ENCODE measurements around the gene RPL26.

RPL26 gene

GRCh38 chr17:8426094-8426720 lies 43.2 kb upstream of the RPL26 start:
- H3K9me3 ChIP-seq (ENCODE audit: insufficient read depth, low read length): no peaks in the 10 kb centered on the region
- no peak for TF ChIP-seq CTCF (IDR thresholded peaks at IDR 0.05; ENCODE audit: low read depth, low read length)
- no peak for TF ChIP-seq EZH2phosphoT487 (IDR thresholded peaks at IDR 0.05; ENCODE audit: low read depth)
- H3K79me2 ChIP-seq (ENCODE audit: low read length): no peaks in the 10 kb centered on the region
- H3K27ac ChIP-seq (ENCODE audit: low read length): no peak overlapping the region
- H3K9ac ChIP-seq (ENCODE audit: low read length): no peak overlapping the region
- H3K4me2 ChIP-seq (ENCODE audit: low read length): no peak overlapping the region
- H2AFZ ChIP-seq (ENCODE audit: low read depth, low read length): no peak overlapping the region
- no peak overlapping the region for H3K4me3 ChIP-seq (ENCODE audit: low read length)
- H3K4me1 ChIP-seq (ENCODE audit: low read length): no peaks in the 10 kb centered on the region
- no peaks in the 10 kb centered on the region for H4K20me1 ChIP-seq (ENCODE audit: insufficient read depth, low read length)
- no peaks in the 10 kb centered on the region for H3K27me3 ChIP-seq (ENCODE audit: low read depth, low read length)
- H3K36me3 ChIP-seq (replicated peaks; ENCODE audit: low read depth, low read length): no peaks in the 10 kb centered on the region

- Histone ChIP-seq H3K27me3 (ENCODE audit: low read depth, low read length) (no peaks in the 10 kb centered on the region), H3K27ac (ENCODE audit: low read length) (no peak overlapping the region), H3K79me2 (ENCODE audit: low read length) (no peaks in the 10 kb centered on the region), H2AFZ (ENCODE audit: low read depth, low read length) (no peak overlapping the region), H3K9me3 (ENCODE audit: insufficient read depth, low read length) (no peaks in the 10 kb centered on the region), H3K4me2 (ENCODE audit: low read length) (no peak overlapping the region), H3K9ac (ENCODE audit: low read length) (no peak overlapping the region), H4K20me1 (ENCODE audit: insufficient read depth, low read length) (no peaks in the 10 kb centered on the region), H3K4me3 (ENCODE audit: low read length) (no peak overlapping the region), H3K36me3 (replicated peaks; ENCODE audit: low read depth, low read length) (no peaks in the 10 kb centered on the region), H3K4me1 (ENCODE audit: low read length) (no peaks in the 10 kb centered on the region)
- TF ChIP-seq EZH2phosphoT487 (IDR thresholded peaks at IDR 0.05; ENCODE audit: low read depth) (no peak), CTCF (IDR thresholded peaks at IDR 0.05; ENCODE audit: low read depth, low read length) (no peak)
These were observed 38.6 kb upstream of the RPL26 start for GRCh38 chr17:8421571-8421970.

GRCh38 chr17:8420041-8420934 lies 37.3 kb upstream of the RPL26 start:
- H2AFZ ChIP-seq (ENCODE audit: low read depth, low read length): no peak overlapping the region
- no peaks in the 10 kb centered on the region for H3K9me3 ChIP-seq (ENCODE audit: insufficient read depth, low read length)
- no peak overlapping the region for H3K9ac ChIP-seq (ENCODE audit: low read length)
- no peaks in the 10 kb centered on the region for H4K20me1 ChIP-seq (ENCODE audit: insufficient read depth, low read length)
- TF ChIP-seq CTCF (IDR thresholded peaks at IDR 0.05; ENCODE audit: low read depth, low read length) (no peak), EZH2phosphoT487 (IDR thresholded peaks at IDR 0.05; ENCODE audit: low read depth) (no peak)
- H3K36me3 ChIP-seq (replicated peaks; ENCODE audit: low read depth, low read length): no peaks in the 10 kb centered on the region
- no peaks in the 10 kb centered on the region for H3K4me1 ChIP-seq (ENCODE audit: low read length)
- H3K79me2 ChIP-seq (ENCODE audit: low read length): no peaks in the 10 kb centered on the region
- no peak overlapping the region for H3K4me3 ChIP-seq (ENCODE audit: low read length)
- no peak overlapping the region for H3K4me2 ChIP-seq (ENCODE audit: low read length)
- no peaks in the 10 kb centered on the region for H3K27me3 ChIP-seq (ENCODE audit: low read depth, low read length)
- H3K27ac ChIP-seq (ENCODE audit: low read length): no peak overlapping the region

- no peaks in the 10 kb centered on the region for H3K36me3 ChIP-seq (replicated peaks; ENCODE audit: low read depth, low read length)
- no peak overlapping the region for H3K27ac ChIP-seq (ENCODE audit: low read length)
- no peak overlapping the region for H3K4me2 ChIP-seq (ENCODE audit: low read length)
- no peaks in the 10 kb centered on the region for H3K4me1 ChIP-seq (ENCODE audit: low read length)
- H3K9ac ChIP-seq (ENCODE audit: low read length): no peak overlapping the region
- no peaks in the 10 kb centered on the region for H3K79me2 ChIP-seq (ENCODE audit: low read length)
- H3K4me3 ChIP-seq (ENCODE audit: low read length): no peak overlapping the region
- TF ChIP-seq CTCF (IDR thresholded peaks at IDR 0.05; ENCODE audit: low read depth, low read length) (no peak), EZH2phosphoT487 (IDR thresholded peaks at IDR 0.05; ENCODE audit: low read depth) (no peak)
- no peak overlapping the region for H2AFZ ChIP-seq (ENCODE audit: low read depth, low read length)
- no peaks in the 10 kb centered on the region for H3K27me3 ChIP-seq (ENCODE audit: low read depth, low read length)
- no peaks in the 10 kb centered on the region for H4K20me1 ChIP-seq (ENCODE audit: insufficient read depth, low read length)
- H3K9me3 ChIP-seq (ENCODE audit: insufficient read depth, low read length): no peaks in the 10 kb centered on the region
These were observed 36.3 kb upstream of the RPL26 start for GRCh38 chr17:8419305-8419704.

Data from OCI-LY3 (cell line).